ENCODE data around the gene LRMDA. TPM values are rescaled to one million over a fixed set of nuclear protein-coding genes. Genes with fewer than 3 reads are reported as not detected.

Gene LRMDA
- total RNA-seq, 1 donor from 2014 or later: not detected

GRCh38 chr10:76091926-76092325 lies 660.5 kb downstream of the LRMDA start:
- intact Hi-C loops (cut with micrococcal nuclease): no loop called here

GRCh38 chr10:76106611-76107010 lies 675.2 kb downstream of the LRMDA start:
- intact Hi-C loops (cut with micrococcal nuclease): no loop called here

GRCh38 chr10:76108563-76109359 lies 677.3 kb downstream of the LRMDA start:
- intact Hi-C loops (cut with micrococcal nuclease): no loop called here

- intact Hi-C loops (cut with micrococcal nuclease): no loop called here
These were observed 680.0 kb downstream of the LRMDA start for GRCh38 chr10:76111404-76111803.

GRCh38 chr10:76111986-76112825 lies 680.8 kb downstream of the LRMDA start:
- intact Hi-C loops (cut with micrococcal nuclease): no loop called here

- intact Hi-C loops (cut with micrococcal nuclease): no loop called here
These were observed 681.4 kb downstream of the LRMDA start for GRCh38 chr10:76112826-76113150.

- intact Hi-C loops (cut with micrococcal nuclease): no loop called here
These were observed 682.5 kb downstream of the LRMDA start for GRCh38 chr10:76113952-76114351.

GRCh38 chr10:76114581-76115001 lies 683.2 kb downstream of the LRMDA start:
- intact Hi-C loops (cut with micrococcal nuclease): no loop called here

- intact Hi-C loops (cut with micrococcal nuclease): no loop called here
These were observed 683.7 kb downstream of the LRMDA start for GRCh38 chr10:76115131-76115470.

GRCh38 chr10:76115471-76116155 lies 684.2 kb downstream of the LRMDA start:
- intact Hi-C loops (cut with micrococcal nuclease): no loop called here

GRCh38 chr10:76116523-76116922 lies 685.1 kb downstream of the LRMDA start:
- intact Hi-C loops (cut with micrococcal nuclease): no loop called here

- intact Hi-C loops (cut with micrococcal nuclease): no loop called here
These were observed 686.5 kb downstream of the LRMDA start for GRCh38 chr10:76117949-76118348.

GRCh38 chr10:76119036-76119435 lies 687.6 kb downstream of the LRMDA start:
- intact Hi-C loops (cut with micrococcal nuclease): no loop called here

GRCh38 chr10:76119515-76119914 lies 688.1 kb downstream of the LRMDA start:
- intact Hi-C loops (cut with micrococcal nuclease): no loop called here

- intact Hi-C loops (cut with micrococcal nuclease): no loop called here
These were observed 690.6 kb downstream of the LRMDA start for GRCh38 chr10:76122056-76122455.

- intact Hi-C loops (cut with micrococcal nuclease): no loop called here
These were observed 692.9 kb downstream of the LRMDA start for GRCh38 chr10:76124280-76124679.

GRCh38 chr10:76125900-76126299 lies 694.5 kb downstream of the LRMDA start:
- intact Hi-C loops (cut with micrococcal nuclease): no loop called here

- intact Hi-C loops (cut with micrococcal nuclease): no loop called here
These were observed 695.4 kb downstream of the LRMDA start for GRCh38 chr10:76126607-76127527.

GRCh38 chr10:76127984-76128589 lies 696.7 kb downstream of the LRMDA start:
- intact Hi-C loops (cut with micrococcal nuclease): no loop called here

GRCh38 chr10:76129213-76129612 lies 697.8 kb downstream of the LRMDA start:
- intact Hi-C loops (cut with micrococcal nuclease): no loop called here

- intact Hi-C loops (cut with micrococcal nuclease): no loop called here
These were observed 699.5 kb downstream of the LRMDA start for GRCh38 chr10:76130892-76131291.
